Caco-2 (cell line): Measurements from ENCODE around the gene SPDYE4. TPM values are rescaled to one million over a fixed set of nuclear protein-coding genes. Genes with fewer than 3 reads are reported as not detected.

ENCODE experiments used
- BruUV-seq: library from RNA; stranded (reverse); fragments of 400-500 nt; replicated peaks from 2 replicates; lab custom pipeline; 2021; lab: Mats Ljungman, UMichigan
- CTCF ChIA-PET: fragments of 300-600 bp; sonication (Branson Sonifier 250); formaldehyde crosslinking; loops from one replicate; lab custom pipeline; 2022; ENCODE audit warnings: antibody characterized with exemption; lab: Charles Lee
- POLR2A ChIA-PET: fragments of 300-600 bp; sonication (Branson Sonifier 250); formaldehyde crosslinking; loops from one replicate; lab custom pipeline; 2022; ENCODE audit warnings: antibody characterized with exemption; lab: Charles Lee
- DNase-seq, 2 experiments: peaks; one replicate each; pipeline versions ENCODE4 v3.0.0 to v3.0.0-alpha.2; 2020 to 2022
- H3K27me3 ChIP-seq: replicated peaks from 2 replicates; pipeline ENCODE4 v1.6.0; 2011; ENCODE audit warnings: low read length; ENCODE audit not compliant: control insufficient read depth, insufficient read depth
- H3K36me3 ChIP-seq: 2 replicates; pipeline ENCODE4 v1.5.1; 2011; ENCODE audit warnings: low read length; ENCODE audit not compliant: control insufficient read depth, insufficient read depth
- H3K4me1 ChIP-seq: fragments of 250-450 bp; sonication (Bioruptor Pico); 2 replicates; pipeline ENCODE4 v1.5.1; 2020; ENCODE audit warnings: mild to moderate bottlenecking
- H3K4me3 ChIP-seq: 2 replicates; pipeline ENCODE4 v1.5.1; 2011; ENCODE audit warnings: low read depth, mild to moderate bottlenecking, control low read depth, low read length
- H3K9me3 ChIP-seq: fragments of 250-450 bp; sonication (Bioruptor Pico); 2 replicates; pipeline ENCODE4 v1.5.1; 2020; ENCODE audit warnings: mild to moderate bottlenecking, moderate library complexity
- H3K27ac Mint-ChIP-seq: one replicate; pipeline ENCODE4 v1.8.0; 2022; ENCODE audit warnings: mixed read lengths; ENCODE audit not compliant: unreplicated experiment
- H3K27me3 Mint-ChIP-seq: one replicate; pipeline ENCODE4 v1.8.0; 2022; ENCODE audit warnings: mixed read lengths; ENCODE audit not compliant: insufficient read depth, unreplicated experiment
- H3K36me3 Mint-ChIP-seq: one replicate; pipeline ENCODE4 v1.8.0; 2022; ENCODE audit warnings: mild to moderate bottlenecking, mixed read lengths; ENCODE audit not compliant: insufficient read depth, unreplicated experiment
- H3K4me1 Mint-ChIP-seq: one replicate; pipeline ENCODE4 v1.8.0; 2022; ENCODE audit warnings: low read depth, mixed read lengths; ENCODE audit not compliant: unreplicated experiment
- H3K4me3 Mint-ChIP-seq: one replicate; pipeline ENCODE4 v1.8.0; 2022; ENCODE audit warnings: mild to moderate bottlenecking, moderate library complexity, mixed read lengths; ENCODE audit not compliant: unreplicated experiment
- H3K9me3 Mint-ChIP-seq: one replicate; pipeline ENCODE4 v1.8.0; 2022; ENCODE audit warnings: mixed read lengths; ENCODE audit not compliant: unreplicated experiment
- intact Hi-C: fragments of 100-400 bp; cut with micrococcal nuclease; formaldehyde crosslinking; loops from one replicate; pipeline ENCODE4 v1.10.0; 2022; ENCODE audit not compliant: unreplicated experiment
- total RNA-seq: library from RNA; stranded (reverse); gene quantifications from 2 replicates; pipeline ENCODE4 v1.2.3, GENCODE V29; 2022
- TF ChIP-seq, protein P1 (sequence below), 2 experiments: fragments of 200-600 bp in 1 of 2; IDR thresholded peaks; 1 replicate in 1 of 2; 2 replicates in 1 of 2; pipeline versions ENCODE4 v1.5.1 to v1.8.0; 2011 to 2022; ENCODE audit warnings: antibody characterized with exemption in 1 of 2, control low read depth in 1 of 2, inconsistent platforms in 1 of 2, low read depth in 1 of 2, low read length in 1 of 2, mild to moderate bottlenecking in 1 of 2, moderate library complexity in 1 of 2; ENCODE audit not compliant: insufficient read depth in 1 of 2, severe bottlenecking in 1 of 2, unreplicated experiment in 1 of 2

SPDYE4 gene
- total RNA-seq, 1 experiment from 2014 or later, result not detected

DNA sequence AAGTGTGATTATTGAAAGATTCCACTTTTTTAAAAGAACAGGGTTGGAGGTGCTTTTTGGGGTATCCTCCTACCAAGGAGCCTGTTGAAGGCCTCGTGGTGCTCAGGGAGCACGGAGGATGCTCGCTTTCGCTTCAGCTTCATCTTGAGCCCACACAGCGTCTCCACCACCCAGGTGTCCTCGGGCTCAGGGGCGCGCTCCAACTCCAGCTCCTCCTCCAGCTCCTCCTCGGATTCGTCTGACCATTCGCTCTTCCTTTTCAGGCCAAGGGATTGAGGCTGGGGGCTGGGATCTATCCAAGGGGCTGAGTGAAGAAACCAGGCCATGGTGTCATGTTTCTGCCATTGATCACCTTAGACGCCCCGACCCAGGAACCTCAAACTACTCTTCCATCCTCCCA lies 1.2 kb downstream of the SPDYE4 start:
- ChIA-PET CTCF (no interaction called here), POLR2A (no interaction called here)
- H3K9me3 ChIP-seq, result no peaks in the 10 kb centered on the region
- H3K36me3 Mint-ChIP-seq, result no peaks in the 10 kb centered on the region
- no peaks in the 10 kb centered on the region for H3K36me3 ChIP-seq
- H3K4me1 Mint-ChIP-seq, result no peaks in the 10 kb centered on the region
- H3K27ac Mint-ChIP-seq, result no peak overlapping the region
- intact Hi-C loops, result no loop called here
- no peak overlapping the region for H3K4me3 Mint-ChIP-seq
- TF ChIP-seq, protein P1, sequence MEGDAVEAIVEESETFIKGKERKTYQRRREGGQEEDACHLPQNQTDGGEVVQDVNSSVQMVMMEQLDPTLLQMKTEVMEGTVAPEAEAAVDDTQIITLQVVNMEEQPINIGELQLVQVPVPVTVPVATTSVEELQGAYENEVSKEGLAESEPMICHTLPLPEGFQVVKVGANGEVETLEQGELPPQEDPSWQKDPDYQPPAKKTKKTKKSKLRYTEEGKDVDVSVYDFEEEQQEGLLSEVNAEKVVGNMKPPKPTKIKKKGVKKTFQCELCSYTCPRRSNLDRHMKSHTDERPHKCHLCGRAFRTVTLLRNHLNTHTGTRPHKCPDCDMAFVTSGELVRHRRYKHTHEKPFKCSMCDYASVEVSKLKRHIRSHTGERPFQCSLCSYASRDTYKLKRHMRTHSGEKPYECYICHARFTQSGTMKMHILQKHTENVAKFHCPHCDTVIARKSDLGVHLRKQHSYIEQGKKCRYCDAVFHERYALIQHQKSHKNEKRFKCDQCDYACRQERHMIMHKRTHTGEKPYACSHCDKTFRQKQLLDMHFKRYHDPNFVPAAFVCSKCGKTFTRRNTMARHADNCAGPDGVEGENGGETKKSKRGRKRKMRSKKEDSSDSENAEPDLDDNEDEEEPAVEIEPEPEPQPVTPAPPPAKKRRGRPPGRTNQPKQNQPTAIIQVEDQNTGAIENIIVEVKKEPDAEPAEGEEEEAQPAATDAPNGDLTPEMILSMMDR (IDR thresholded peaks at IDR 0.05; ENCODE audit: insufficient read depth in 1 of 2, low read depth in 1 of 2, low read length in 1 of 2, severe bottlenecking in 1 of 2, unreplicated experiment in 1 of 2), result no peak
- peaks cover 30% of the 10 kb centered on the region for H3K27me3 Mint-ChIP-seq
- H3K27me3 ChIP-seq, result no peaks in the 10 kb centered on the region
- no peaks in the 10 kb centered on the region for H3K9me3 Mint-ChIP-seq
- H3K4me3 ChIP-seq, result no peak overlapping the region
- BruUV-seq, result no TSS peak
- H3K4me1 ChIP-seq, result no peaks in the 10 kb centered on the region
- DNase-seq, result no peak

DNA sequence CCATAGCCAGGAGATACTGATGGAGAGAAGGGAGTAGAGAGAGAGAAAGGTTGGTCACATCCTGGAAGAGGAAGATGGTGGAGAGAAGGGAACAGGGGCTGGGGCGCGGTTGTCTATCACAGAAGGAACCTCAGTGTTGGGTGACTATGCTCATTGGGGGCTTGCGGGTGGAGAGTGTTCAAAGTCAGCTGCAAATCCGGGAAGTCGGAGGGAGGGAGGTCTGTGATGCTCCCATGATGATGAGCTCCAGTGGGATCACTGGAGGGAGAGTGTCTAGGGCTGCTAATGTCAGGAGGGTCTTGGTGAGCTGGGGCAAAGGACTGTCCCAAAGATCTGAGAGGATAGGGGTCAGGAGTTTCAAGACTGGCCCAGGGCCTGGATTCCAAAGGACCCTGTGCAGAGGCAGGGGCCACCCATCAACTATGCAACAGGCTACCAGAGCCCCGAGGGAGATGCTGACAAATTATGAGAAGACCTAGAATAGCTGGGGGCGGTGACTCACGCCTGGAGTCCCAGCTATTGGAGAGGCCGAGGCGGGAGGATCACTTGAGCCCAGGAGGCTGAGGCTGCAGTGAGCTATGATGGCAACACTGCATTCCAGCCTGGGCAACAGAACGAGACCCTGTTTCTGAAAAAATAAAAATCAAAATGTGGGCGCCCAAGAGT lies 2.6 kb downstream of the SPDYE4 start:
- Mint-ChIP-seq H3K4me1 (no peaks in the 10 kb centered on the region), H3K4me3 (no peak overlapping the region), H3K36me3 (no peaks in the 10 kb centered on the region), H3K27me3 (peaks cover 30% of the 10 kb centered on the region), H3K27ac (no peak overlapping the region), H3K9me3 (no peaks in the 10 kb centered on the region)
- Histone ChIP-seq H3K27me3 (no peaks in the 10 kb centered on the region), H3K4me3 (no peak overlapping the region), H3K4me1 (no peaks in the 10 kb centered on the region), H3K9me3 (no peaks in the 10 kb centered on the region), H3K36me3 (no peaks in the 10 kb centered on the region)
- CTCF ChIA-PET, result no interaction called here
- TF ChIP-seq, protein P1 (IDR thresholded peaks at IDR 0.05; ENCODE audit: insufficient read depth in 1 of 2, low read depth in 1 of 2, low read length in 1 of 2, severe bottlenecking in 1 of 2, unreplicated experiment in 1 of 2), result no peak
- no peak for DNase-seq
- POLR2A ChIA-PET, result no interaction called here
- intact Hi-C loops, result no loop called here
- no TSS peak for BruUV-seq

DNA sequence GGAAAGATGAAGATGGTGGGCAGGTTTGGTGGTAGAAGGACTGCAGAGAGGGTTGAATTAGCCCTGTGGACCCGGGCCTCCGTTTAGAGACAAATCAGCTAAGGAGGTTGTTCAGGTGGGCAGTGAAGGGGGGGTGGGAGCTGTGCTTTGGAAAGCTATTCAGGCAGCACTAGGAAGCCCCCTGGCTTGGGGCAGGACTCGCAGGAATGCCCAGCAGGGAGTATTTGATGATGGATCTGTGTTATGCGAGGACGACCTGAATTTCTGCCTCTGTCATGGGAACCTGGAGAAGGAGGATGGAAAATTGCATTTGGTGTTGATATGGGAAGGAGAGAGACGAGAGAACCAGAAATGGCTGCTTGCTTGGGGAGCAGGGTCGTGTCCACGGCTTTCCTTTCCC lies 3.5 kb downstream of the SPDYE4 start:
- Histone ChIP-seq H3K9me3 (no peaks in the 10 kb centered on the region), H3K4me3 (no peak overlapping the region), H3K27me3 (no peaks in the 10 kb centered on the region), H3K36me3 (no peaks in the 10 kb centered on the region), H3K4me1 (no peaks in the 10 kb centered on the region)
- BruUV-seq, result no TSS peak
- no peak for DNase-seq
- TF ChIP-seq, protein P1 (IDR thresholded peaks at IDR 0.05; ENCODE audit: insufficient read depth in 1 of 2, low read depth in 1 of 2, low read length in 1 of 2, severe bottlenecking in 1 of 2, unreplicated experiment in 1 of 2), result no peak
- Mint-ChIP-seq H3K4me3 (no peak overlapping the region), H3K9me3 (no peaks in the 10 kb centered on the region), H3K36me3 (no peaks in the 10 kb centered on the region), H3K27ac (no peak overlapping the region), H3K4me1 (no peaks in the 10 kb centered on the region), H3K27me3 (peaks cover 30% of the 10 kb centered on the region)
- CTCF ChIA-PET, result no interaction called here
- POLR2A ChIA-PET, result no interaction called here
- intact Hi-C loops, result loop anchor here (1.0 kb wide), 1 partner anchor 30 kb away; no protein-coding TSS in a partner anchor
